ENCODE measurements around the gene ACACB. TPM values are rescaled to one million over a fixed set of nuclear protein-coding genes. Genes with fewer than 3 reads are reported as not detected.

The ACACB gene
- total and polyA plus RNA-seq, 2 donors from 2014 or later = 13.8 to 56.8 TPM

DNA sequence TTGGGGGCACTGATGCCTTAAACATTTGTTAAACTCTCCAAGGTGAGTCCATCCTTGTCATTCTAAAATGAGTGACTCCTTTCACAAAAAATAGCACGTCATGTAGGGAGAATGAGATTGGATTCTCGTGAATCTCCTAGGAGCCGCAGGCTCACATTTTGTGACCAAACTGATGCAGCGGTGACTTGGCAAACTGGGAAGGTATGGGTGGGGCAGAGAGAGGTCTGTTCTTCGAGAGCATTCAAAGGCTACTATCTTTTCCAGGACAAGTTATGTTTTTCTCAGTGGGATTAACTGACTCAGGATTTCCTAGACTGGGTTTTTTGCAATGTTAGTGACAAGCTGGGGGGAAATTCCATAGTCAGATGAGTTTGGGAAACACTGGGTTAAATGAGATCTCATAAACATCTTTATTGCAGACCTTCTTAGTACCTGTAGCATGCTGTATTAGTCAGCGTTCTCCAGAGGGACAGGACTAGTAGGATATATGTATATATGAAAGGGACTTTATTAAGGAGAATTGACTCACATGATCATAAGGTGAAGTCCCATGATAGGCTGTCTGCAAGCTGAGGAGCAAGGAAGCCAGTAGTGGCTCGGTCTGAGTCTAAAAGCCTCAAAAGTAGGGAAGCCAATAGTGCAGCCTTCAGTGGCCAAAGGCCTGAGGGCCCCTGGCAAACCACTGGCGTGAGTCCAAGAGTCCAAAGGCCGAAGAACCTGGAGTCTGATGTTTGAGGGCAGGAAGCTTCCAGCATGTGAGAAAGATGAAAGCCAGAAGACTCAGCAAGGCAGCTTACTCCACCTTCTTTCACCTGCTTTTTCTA is 131.7 kb downstream of the ACACB start:
- no peak for FAIRE-seq
- peak in 2 of 5 donors; percentile 5 to 13 for DNase-seq
- TF ChIP-seq, protein P1, sequence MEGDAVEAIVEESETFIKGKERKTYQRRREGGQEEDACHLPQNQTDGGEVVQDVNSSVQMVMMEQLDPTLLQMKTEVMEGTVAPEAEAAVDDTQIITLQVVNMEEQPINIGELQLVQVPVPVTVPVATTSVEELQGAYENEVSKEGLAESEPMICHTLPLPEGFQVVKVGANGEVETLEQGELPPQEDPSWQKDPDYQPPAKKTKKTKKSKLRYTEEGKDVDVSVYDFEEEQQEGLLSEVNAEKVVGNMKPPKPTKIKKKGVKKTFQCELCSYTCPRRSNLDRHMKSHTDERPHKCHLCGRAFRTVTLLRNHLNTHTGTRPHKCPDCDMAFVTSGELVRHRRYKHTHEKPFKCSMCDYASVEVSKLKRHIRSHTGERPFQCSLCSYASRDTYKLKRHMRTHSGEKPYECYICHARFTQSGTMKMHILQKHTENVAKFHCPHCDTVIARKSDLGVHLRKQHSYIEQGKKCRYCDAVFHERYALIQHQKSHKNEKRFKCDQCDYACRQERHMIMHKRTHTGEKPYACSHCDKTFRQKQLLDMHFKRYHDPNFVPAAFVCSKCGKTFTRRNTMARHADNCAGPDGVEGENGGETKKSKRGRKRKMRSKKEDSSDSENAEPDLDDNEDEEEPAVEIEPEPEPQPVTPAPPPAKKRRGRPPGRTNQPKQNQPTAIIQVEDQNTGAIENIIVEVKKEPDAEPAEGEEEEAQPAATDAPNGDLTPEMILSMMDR (IDR thresholded peaks at IDR 0.05; ENCODE audit: borderline replicate concordance, extremely low read depth, insufficient read depth) = no peak
- H3K9ac ChIP-seq (ENCODE audit: low read length in 3 of 3) = no peak overlapping the region
- no peak overlapping the region for H3K4me3 ChIP-seq (ENCODE audit: low read length in 3 of 3)
- no peaks in the 10 kb centered on the region for H3K9me3 ChIP-seq (ENCODE audit: control insufficient read depth in 2 of 3, insufficient read depth in 1 of 3, low read length in 3 of 3)
- peak overlapping the region in 1 of 2 donors; percentile 36 for H3K27ac ChIP-seq (ENCODE audit: low read depth in 2 of 2, low read length in 2 of 2)
- no peaks in the 10 kb centered on the region for H3K27me3 ChIP-seq (ENCODE audit: control insufficient read depth, insufficient read depth, low read length)
- peaks cover 2 to 55% (median 35%) of the 10 kb centered on the region in 3 donors for H3K36me3 ChIP-seq (ENCODE audit: control insufficient read depth in 2 of 3, insufficient read depth in 3 of 3, low read length in 3 of 3)
- H3K4me1 ChIP-seq (ENCODE audit: control insufficient read depth in 2 of 3, insufficient read depth in 2 of 3, low read depth in 1 of 3, low read length in 3 of 3) = peaks cover 0 to 7% (median 2%) of the 10 kb centered on the region in 3 donors
- intact Hi-C loops (cut with DNase I) = no loop called here

DNA sequence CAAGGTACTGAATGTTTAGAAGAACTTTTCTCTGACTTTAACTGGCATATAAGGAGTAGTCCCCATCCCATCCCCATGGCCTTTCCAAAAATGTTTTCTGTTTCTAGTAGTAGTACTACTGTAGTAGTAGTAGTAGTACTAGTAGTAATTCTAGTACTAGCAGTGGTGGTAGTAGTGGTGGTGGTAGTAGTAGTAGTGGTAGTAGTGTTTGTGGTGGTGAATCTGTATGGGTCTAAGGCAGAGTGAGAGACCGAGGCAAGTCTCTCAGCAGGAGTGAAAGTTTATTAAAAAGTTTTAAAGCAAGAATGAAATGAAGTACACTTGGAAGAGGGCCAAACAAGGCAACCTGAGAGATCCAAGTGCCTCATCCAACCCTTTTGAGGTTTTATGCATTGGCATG is 134.1 kb downstream of the ACACB start:
- no peak overlapping the region for H3K4me3 ChIP-seq (ENCODE audit: low read length in 3 of 3)
- TF ChIP-seq, protein P1 (IDR thresholded peaks at IDR 0.05; ENCODE audit: borderline replicate concordance, extremely low read depth, insufficient read depth) = no peak
- no peaks in the 10 kb centered on the region for H3K27me3 ChIP-seq (ENCODE audit: control insufficient read depth, insufficient read depth, low read length)
- H3K9me3 ChIP-seq (ENCODE audit: control insufficient read depth in 2 of 3, insufficient read depth in 1 of 3, low read length in 3 of 3) = peaks cover 0 to 4% (median 0%) of the 10 kb centered on the region in 3 donors
- peaks cover 3 to 52% (median 40%) of the 10 kb centered on the region in 3 donors for H3K36me3 ChIP-seq (ENCODE audit: control insufficient read depth in 2 of 3, insufficient read depth in 3 of 3, low read length in 3 of 3)
- FAIRE-seq (no peak), DNase-seq (no peak)
- peaks cover 0 to 7% (median 2%) of the 10 kb centered on the region in 3 donors for H3K4me1 ChIP-seq (ENCODE audit: control insufficient read depth in 2 of 3, insufficient read depth in 2 of 3, low read depth in 1 of 3, low read length in 3 of 3)
- no peak overlapping the region for H3K27ac ChIP-seq (ENCODE audit: low read depth in 2 of 2, low read length in 2 of 2)
- intact Hi-C loops (cut with DNase I) = no loop called here
- no peak overlapping the region for H3K9ac ChIP-seq (ENCODE audit: low read length in 3 of 3)

DNA sequence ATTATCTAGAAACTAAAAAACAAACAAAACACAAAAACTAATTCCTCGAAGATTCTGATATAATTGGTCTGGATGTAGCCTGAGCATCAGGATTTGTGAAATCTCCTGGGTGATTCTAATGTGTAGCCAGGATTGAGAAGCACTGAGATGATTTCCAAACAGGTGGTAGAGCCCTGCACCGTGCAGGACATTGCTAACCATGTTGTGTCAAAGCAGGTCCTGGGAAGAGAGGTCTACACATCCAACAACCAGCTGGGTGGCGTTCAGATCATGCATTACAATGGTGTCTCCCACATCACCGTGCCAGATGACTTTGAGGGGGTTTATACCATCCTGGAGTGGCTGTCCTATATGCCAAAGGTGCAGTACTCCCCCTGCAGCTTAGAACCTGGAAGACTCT is 136.4 kb downstream of the ACACB start:
- Histone ChIP-seq H3K27ac (ENCODE audit: low read depth in 2 of 2, low read length in 2 of 2) (no peak overlapping the region), H3K36me3 (ENCODE audit: control insufficient read depth in 2 of 3, insufficient read depth in 3 of 3, low read length in 3 of 3) (peaks cover 3 to 39% (median 38%) of the 10 kb centered on the region in 3 donors), H3K4me1 (ENCODE audit: control insufficient read depth in 2 of 3, insufficient read depth in 2 of 3, low read depth in 1 of 3, low read length in 3 of 3) (peaks cover 0 to 7% (median under 1%) of the 10 kb centered on the region in 3 donors), H3K9me3 (ENCODE audit: control insufficient read depth in 2 of 3, insufficient read depth in 1 of 3, low read length in 3 of 3) (peaks cover 0 to 4% (median 0%) of the 10 kb centered on the region in 3 donors), H3K4me3 (ENCODE audit: low read length in 3 of 3) (no peak overlapping the region), H3K9ac (ENCODE audit: low read length in 3 of 3) (no peak overlapping the region), H3K27me3 (ENCODE audit: control insufficient read depth, insufficient read depth, low read length) (no peaks in the 10 kb centered on the region)
- no peak for DNase-seq
- no peak for FAIRE-seq
- intact Hi-C loops (cut with DNase I) = no loop called here
- TF ChIP-seq, protein P1 (IDR thresholded peaks at IDR 0.05; ENCODE audit: borderline replicate concordance, extremely low read depth, insufficient read depth) = no peak
